BLaER1 treated with 17β-estradiol and CSF1 and Interleukin-3, amounts not matched to agents 10 nM and 100 nM (cell line): ENCODE results near the gene YTHDF2.
"Not testable (repeated sequence)": the region's sequence is repeated elsewhere in the genome, so short reads cannot be mapped to it uniquely, and the experiment has no call there.

Experiments used
- H3K27ac ChIP-seq, 11 experiments: shearing (Covaris generic); formaldehyde crosslinking; 2 replicates each; pipeline ENCODE4 v1.8.1; 2022
- H3K27me3 ChIP-seq, 11 experiments: shearing (Covaris generic); formaldehyde crosslinking; 2 replicates each; pipeline ENCODE4 v1.8.1; 2022
- H3K36me3 ChIP-seq, 11 experiments: shearing (Covaris generic); formaldehyde crosslinking; 2 replicates each; pipeline ENCODE4 v1.8.1; 2022
- H3K4me1 ChIP-seq, 10 experiments: shearing (Covaris generic); formaldehyde crosslinking; 2 replicates each; pipeline ENCODE4 v1.8.1; 2022
- H3K4me2 ChIP-seq, 11 experiments: shearing (Covaris generic); formaldehyde crosslinking; 2 replicates each; pipeline ENCODE4 v1.8.1; 2022
- H3K4me3 ChIP-seq, 10 experiments: shearing (Covaris generic); formaldehyde crosslinking; 2 replicates each; pipeline ENCODE4 v1.8.1; 2022
- H3K9ac ChIP-seq, 11 experiments: shearing (Covaris generic); formaldehyde crosslinking; 2 replicates each; pipeline ENCODE4 v1.8.1; 2022
- H3K9me3 ChIP-seq, 11 experiments: shearing (Covaris generic); formaldehyde crosslinking; replicated peaks in 1 of 11; 2 replicates each; pipeline ENCODE4 v1.8.1; 2022
- H4K20me1 ChIP-seq, 11 experiments: shearing (Covaris generic); formaldehyde crosslinking; 2 replicates each; pipeline ENCODE4 v1.8.1; 2022
- Cebpa-rat ChIP-seq, 11 experiments: shearing (Covaris generic); IDR thresholded peaks; 2 replicates each; pipeline ENCODE4 v1.8.1; 2022

The YTHDF2 gene

DNA sequence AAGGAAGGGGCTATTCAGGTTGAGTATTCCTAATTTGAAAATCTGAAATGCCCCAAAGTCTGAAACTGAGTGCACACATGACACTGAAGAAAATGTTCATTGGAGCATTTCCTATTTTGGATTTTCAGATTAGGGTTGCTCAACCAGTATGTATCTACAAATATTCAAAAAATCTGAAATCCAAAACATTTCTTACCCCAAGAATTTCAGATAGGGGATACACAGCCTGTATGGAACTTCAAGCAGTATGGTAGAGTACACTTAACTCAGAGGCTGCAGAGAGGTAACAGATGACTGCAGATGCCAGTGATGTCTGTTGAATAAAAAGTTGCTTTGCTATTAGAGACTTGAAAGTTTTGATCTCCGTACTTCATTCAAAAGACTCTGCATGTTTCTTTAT lies 19.0 kb downstream of the YTHDF2 start:
- Histone ChIP-seq H3K9ac (peak overlapping the region in 1 of 11 experiments; percentile 11; a peak in 1 of 22 replicates), H3K27me3 (no peaks in the 10 kb centered on the region), H3K4me2 (no peak overlapping the region), H3K4me1 (peaks cover 9 to 67% (median 31%) of the 10 kb centered on the region in 10 experiments; a peak in 17 of 20 replicates), H3K27ac (no peak overlapping the region), H3K9me3 (no peaks in the 10 kb centered on the region), H4K20me1 (peaks cover 100% of the 10 kb centered on the region in 11 experiments), H3K36me3 (peaks cover 91 to 100% (median 100%) of the 10 kb centered on the region in 11 experiments), H3K4me3 (no peak overlapping the region)
- no peak for TF ChIP-seq Cebpa-rat (IDR thresholded peaks at IDR 0.05)

GRCh38 chr1:28756846-28757245 lies 20.1 kb downstream of the YTHDF2 start:
- Histone ChIP-seq H3K27ac (no peak overlapping the region), H3K9me3 (no peaks in the 10 kb centered on the region), H3K27me3 (no peaks in the 10 kb centered on the region), H4K20me1 (peaks cover 100% of the 10 kb centered on the region in 11 experiments), H3K4me1 (peaks cover 7 to 56% (median 31%) of the 10 kb centered on the region in 10 experiments; a peak in 18 of 20 replicates), H3K36me3 (peaks cover 91 to 100% (median 100%) of the 10 kb centered on the region in 11 experiments), H3K4me2 (no peak overlapping the region), H3K4me3 (no peak overlapping the region), H3K9ac (no peak overlapping the region)
- TF ChIP-seq Cebpa-rat (IDR thresholded peaks at IDR 0.05): no peak

DNA sequence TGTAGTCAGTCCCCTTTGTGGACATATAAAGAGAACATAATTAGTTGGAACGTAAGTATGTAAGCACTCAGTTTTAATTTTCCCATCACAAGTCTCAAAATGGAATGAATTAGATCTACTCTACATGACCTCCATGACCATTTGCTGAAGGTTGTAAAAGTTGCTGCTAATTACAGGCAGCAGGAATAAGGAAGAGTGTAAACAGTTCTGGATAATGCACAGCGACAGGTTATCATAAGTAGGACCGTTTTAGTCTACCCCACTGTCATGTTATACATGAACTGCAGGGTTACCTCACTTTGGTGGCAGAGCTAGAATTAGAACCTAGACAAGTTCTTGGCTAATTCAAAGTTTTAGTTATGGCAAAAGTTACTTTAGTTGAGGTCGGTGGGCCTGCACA lies 21.7 kb downstream of the YTHDF2 start:
- H3K27me3 ChIP-seq: no peaks in the 10 kb centered on the region
- peaks cover 92 to 100% (median 97%) of the 10 kb centered on the region in 11 experiments for H3K36me3 ChIP-seq
- no peak overlapping the region for H3K4me3 ChIP-seq
- no peak for TF ChIP-seq Cebpa-rat (IDR thresholded peaks at IDR 0.05)
- H3K9me3 ChIP-seq: no peaks in the 10 kb centered on the region
- no peak overlapping the region for H3K27ac ChIP-seq
- no peak overlapping the region for H3K4me2 ChIP-seq
- no peak overlapping the region for H3K9ac ChIP-seq
- H4K20me1 ChIP-seq: peaks cover 100% of the 10 kb centered on the region in 11 experiments
- H3K4me1 ChIP-seq: peaks cover 17 to 47% (median 34%) of the 10 kb centered on the region in 10 experiments

DNA sequence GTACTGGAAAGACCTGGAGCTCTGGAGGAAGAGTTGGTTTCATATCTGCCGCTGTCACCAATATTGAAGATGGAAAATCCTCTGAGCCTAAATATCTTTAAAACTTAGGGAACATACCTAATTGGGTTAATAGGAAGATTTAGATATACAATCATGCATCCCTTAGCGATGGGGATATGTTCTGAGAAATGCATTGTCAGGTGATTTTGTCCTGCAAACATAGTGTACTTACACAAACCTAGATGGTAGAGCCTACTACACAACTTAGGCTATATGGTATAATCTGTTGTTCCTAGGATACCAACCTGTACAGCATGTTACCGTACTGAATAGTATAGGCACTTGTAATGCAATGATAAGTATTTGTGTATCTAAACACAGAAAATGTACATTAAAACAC lies 22.5 kb downstream of the YTHDF2 start:
- H3K27ac ChIP-seq: no peak overlapping the region
- H3K36me3 ChIP-seq: peaks cover 92 to 100% (median 97%) of the 10 kb centered on the region in 11 experiments
- H3K4me1 ChIP-seq: peaks cover 17 to 40% (median 28%) of the 10 kb centered on the region in 10 experiments
- no peak overlapping the region for H3K9ac ChIP-seq
- H3K9me3 ChIP-seq: no peaks in the 10 kb centered on the region
- no peak for TF ChIP-seq Cebpa-rat (IDR thresholded peaks at IDR 0.05)
- H3K4me3 ChIP-seq: no peak overlapping the region
- H3K4me2 ChIP-seq: no peak overlapping the region
- peaks cover 100% of the 10 kb centered on the region in 11 experiments for H4K20me1 ChIP-seq
- H3K27me3 ChIP-seq: no peaks in the 10 kb centered on the region

GRCh38 chr1:28761189-28761588 lies 24.4 kb downstream of the YTHDF2 start:
- peaks cover 100% of the 10 kb centered on the region in 11 experiments for H4K20me1 ChIP-seq
- TF ChIP-seq Cebpa-rat (IDR thresholded peaks at IDR 0.05): no peak
- H3K9ac ChIP-seq: no peak overlapping the region
- peaks cover 8 to 32% (median 20%) of the 10 kb centered on the region in 10 experiments; a peak in 19 of 20 replicates for H3K4me1 ChIP-seq
- H3K4me2 ChIP-seq: 0 out of 22 replicates have a peak overlapping the region, but pooled peaks of 1 of the 11 experiments have one; percentile 14
- H3K27me3 ChIP-seq: no peaks in the 10 kb centered on the region
- H3K36me3 ChIP-seq: peaks cover 92 to 100% (median 97%) of the 10 kb centered on the region in 11 experiments
- no peak overlapping the region for H3K4me3 ChIP-seq
- H3K9me3 ChIP-seq: no peaks in the 10 kb centered on the region
- no peak overlapping the region for H3K27ac ChIP-seq

DNA sequence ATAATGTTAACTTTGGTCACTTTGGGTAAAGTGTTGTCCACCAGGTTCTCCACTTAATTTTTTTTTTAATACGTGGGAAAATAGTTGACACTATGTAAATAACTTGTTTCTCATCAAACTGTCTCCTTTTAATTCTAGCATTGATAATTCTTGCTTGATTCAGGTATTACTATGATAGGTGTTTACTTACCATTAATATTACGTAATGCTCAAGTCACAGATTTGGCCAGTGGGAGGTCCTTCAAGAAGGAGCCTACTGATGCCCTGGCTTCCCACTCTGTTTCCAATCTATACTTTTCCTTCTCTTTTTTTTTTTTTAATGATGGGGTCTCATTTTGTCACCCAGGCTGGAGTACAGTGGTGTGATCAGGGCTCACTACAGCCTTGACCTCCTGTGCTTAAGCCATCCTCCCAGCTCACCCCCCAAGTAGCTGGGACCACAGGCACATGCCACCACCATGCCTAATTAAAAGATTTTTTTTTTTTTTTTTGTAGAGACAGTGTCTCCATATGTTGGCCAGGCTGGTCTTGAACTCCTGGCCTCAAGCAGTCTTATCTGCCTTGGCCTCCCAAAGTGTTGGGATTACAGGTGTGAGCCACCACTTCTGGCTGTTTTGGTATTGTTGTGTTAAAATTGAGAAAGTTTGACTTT lies 29.9 kb downstream of the YTHDF2 start:
- H3K4me2 ChIP-seq: no peak overlapping the region
- H3K4me1 ChIP-seq: peaks cover 0 to 18% (median 12%) of the 10 kb centered on the region in 10 experiments; a peak in 15 of 20 replicates
- H3K36me3 ChIP-seq: peaks cover 82 to 100% (median 92%) of the 10 kb centered on the region in 11 experiments
- H3K9ac ChIP-seq: no peak overlapping the region
- H3K4me3 ChIP-seq: no peak overlapping the region
- no peaks in the 10 kb centered on the region for H3K27me3 ChIP-seq
- H4K20me1 ChIP-seq: peaks cover 93 to 100% (median 100%) of the 10 kb centered on the region in 11 experiments
- no peak for TF ChIP-seq Cebpa-rat (IDR thresholded peaks at IDR 0.05)
- H3K27ac ChIP-seq: no peak overlapping the region
- no peaks in the 10 kb centered on the region for H3K9me3 ChIP-seq

- Histone ChIP-seq H4K20me1 (peaks cover 82 to 100% (median 98%) of the 10 kb centered on the region in 11 experiments), H3K4me2 (no peak overlapping the region), H3K9me3 (no peaks in the 10 kb centered on the region), H3K27me3 (no peaks in the 10 kb centered on the region), H3K4me3 (no peak overlapping the region), H3K36me3 (peaks cover 71 to 100% (median 91%) of the 10 kb centered on the region in 11 experiments), H3K9ac (no peak overlapping the region), H3K4me1 (peaks cover 0 to 18% (median 12%) of the 10 kb centered on the region in 10 experiments; a peak in 14 of 20 replicates), H3K27ac (no peak overlapping the region)
- no peak for TF ChIP-seq Cebpa-rat (IDR thresholded peaks at IDR 0.05)
Measured at GRCh38 chr1:28770601-28771165, 33.9 kb downstream of the YTHDF2 start.

DNA sequence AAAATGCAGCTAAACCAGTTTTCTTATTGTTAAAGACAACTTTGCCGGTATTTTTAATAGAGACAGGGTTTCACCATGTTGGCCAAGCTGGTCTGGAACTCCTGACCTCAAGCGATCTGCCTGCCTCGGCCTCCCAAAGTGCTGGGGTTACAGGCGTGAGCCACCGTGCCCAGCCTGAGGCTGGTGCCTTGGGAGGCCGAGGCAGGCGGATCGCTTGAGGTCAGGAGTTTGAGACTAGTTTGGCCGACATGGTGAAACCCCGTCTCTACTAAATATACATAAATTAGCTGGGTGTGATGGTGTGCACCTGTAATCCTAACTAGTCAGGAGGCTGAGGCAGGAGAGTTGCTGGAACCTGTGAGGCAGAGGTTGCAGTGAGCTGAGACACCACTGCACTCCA lies 35.2 kb downstream of the YTHDF2 start:
- not testable (repeated sequence) for H3K4me2 ChIP-seq, H3K9ac ChIP-seq, H3K4me3 ChIP-seq, H3K9me3 ChIP-seq, H3K27ac ChIP-seq, H3K27me3 ChIP-seq
- Histone ChIP-seq H3K36me3 (peaks cover 59 to 95% (median 86%) of the 10 kb centered on the region in 11 experiments), H4K20me1 (peaks cover 69 to 96% (median 86%) of the 10 kb centered on the region in 11 experiments; a peak in 21 of 22 replicates), H3K4me1 (peaks cover 0 to 18% (median 12%) of the 10 kb centered on the region in 10 experiments; a peak in 13 of 20 replicates)

- H3K27ac ChIP-seq: no peak overlapping the region
- H3K4me2 ChIP-seq: no peak overlapping the region
- H3K27me3 ChIP-seq: no peaks in the 10 kb centered on the region
- no peak overlapping the region for H3K9ac ChIP-seq
- H4K20me1 ChIP-seq: peaks cover 57 to 88% (median 74%) of the 10 kb centered on the region in 11 experiments; a peak in 21 of 22 replicates
- H3K4me1 ChIP-seq: peaks cover 0 to 18% (median 12%) of the 10 kb centered on the region in 10 experiments; a peak in 13 of 20 replicates
- H3K9me3 ChIP-seq: no peaks in the 10 kb centered on the region
- TF ChIP-seq Cebpa-rat (IDR thresholded peaks at IDR 0.05): no peak
- peaks cover 55 to 83% (median 76%) of the 10 kb centered on the region in 11 experiments for H3K36me3 ChIP-seq
- no peak overlapping the region for H3K4me3 ChIP-seq
Measured at GRCh38 chr1:28773105-28773504, 36.4 kb downstream of the YTHDF2 start.
